ENCODE results near the gene ARFGEF3. TPM values are rescaled to one million over a fixed set of nuclear protein-coding genes. Genes with fewer than 3 reads are reported as not detected.

The ARFGEF3 gene
- total RNA-seq, 1 donor from 2014 or later: 9.5 TPM

DNA sequence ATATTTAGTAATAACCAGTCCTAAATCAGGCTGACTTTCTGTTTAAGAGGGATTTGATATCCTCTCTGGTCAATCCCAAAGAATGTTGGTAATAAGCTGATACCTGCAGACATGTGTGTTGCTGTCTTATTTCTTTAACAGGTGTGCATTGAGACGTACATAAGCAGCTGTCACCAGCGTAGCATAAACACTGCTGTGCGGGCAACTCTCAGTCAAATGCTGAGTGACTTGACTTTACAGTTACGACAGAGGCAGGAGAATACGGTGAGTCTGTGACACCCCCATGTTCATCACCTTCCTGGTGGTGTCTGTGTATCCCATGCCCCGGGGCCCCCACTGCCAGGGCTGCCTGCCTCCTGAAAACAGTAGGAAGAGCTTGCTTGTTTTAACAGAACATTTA, 76.6 kb downstream of the ARFGEF3 start:
- DNase-seq (ENCODE audit: low read depth): no peak
- H3K4me3 ChIP-seq (ENCODE audit: low read depth, low read length): no peak overlapping the region
- TF ChIP-seq, protein P1, sequence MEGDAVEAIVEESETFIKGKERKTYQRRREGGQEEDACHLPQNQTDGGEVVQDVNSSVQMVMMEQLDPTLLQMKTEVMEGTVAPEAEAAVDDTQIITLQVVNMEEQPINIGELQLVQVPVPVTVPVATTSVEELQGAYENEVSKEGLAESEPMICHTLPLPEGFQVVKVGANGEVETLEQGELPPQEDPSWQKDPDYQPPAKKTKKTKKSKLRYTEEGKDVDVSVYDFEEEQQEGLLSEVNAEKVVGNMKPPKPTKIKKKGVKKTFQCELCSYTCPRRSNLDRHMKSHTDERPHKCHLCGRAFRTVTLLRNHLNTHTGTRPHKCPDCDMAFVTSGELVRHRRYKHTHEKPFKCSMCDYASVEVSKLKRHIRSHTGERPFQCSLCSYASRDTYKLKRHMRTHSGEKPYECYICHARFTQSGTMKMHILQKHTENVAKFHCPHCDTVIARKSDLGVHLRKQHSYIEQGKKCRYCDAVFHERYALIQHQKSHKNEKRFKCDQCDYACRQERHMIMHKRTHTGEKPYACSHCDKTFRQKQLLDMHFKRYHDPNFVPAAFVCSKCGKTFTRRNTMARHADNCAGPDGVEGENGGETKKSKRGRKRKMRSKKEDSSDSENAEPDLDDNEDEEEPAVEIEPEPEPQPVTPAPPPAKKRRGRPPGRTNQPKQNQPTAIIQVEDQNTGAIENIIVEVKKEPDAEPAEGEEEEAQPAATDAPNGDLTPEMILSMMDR (conservative IDR thresholded peaks at IDR 0.05; ENCODE audit: low read depth, low read length): no peak

DNA sequence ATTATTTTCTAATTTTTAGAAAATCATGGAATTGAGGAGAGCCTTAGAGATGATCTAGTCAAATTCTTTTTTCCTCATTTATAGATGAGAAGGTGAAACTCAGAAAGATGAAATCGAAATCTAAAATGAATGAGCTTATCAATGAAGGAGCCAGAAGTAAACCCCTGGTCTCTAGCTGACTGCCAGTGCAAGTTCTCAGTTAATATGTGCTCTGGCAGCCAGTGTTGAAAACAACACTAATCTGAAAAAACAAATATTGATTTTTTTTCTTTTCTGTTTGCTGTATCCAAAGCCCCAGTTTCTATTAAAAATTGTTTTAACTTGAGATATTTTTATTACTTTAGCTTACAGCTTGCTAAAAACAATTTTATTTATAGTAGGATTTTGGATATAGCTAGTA, 78.0 kb downstream of the ARFGEF3 start:
- no peak overlapping the region for H3K4me3 ChIP-seq (ENCODE audit: low read depth, low read length)
- TF ChIP-seq, protein P1 (conservative IDR thresholded peaks at IDR 0.05; ENCODE audit: low read depth, low read length): no peak
- no peak for DNase-seq (ENCODE audit: low read depth)

DNA sequence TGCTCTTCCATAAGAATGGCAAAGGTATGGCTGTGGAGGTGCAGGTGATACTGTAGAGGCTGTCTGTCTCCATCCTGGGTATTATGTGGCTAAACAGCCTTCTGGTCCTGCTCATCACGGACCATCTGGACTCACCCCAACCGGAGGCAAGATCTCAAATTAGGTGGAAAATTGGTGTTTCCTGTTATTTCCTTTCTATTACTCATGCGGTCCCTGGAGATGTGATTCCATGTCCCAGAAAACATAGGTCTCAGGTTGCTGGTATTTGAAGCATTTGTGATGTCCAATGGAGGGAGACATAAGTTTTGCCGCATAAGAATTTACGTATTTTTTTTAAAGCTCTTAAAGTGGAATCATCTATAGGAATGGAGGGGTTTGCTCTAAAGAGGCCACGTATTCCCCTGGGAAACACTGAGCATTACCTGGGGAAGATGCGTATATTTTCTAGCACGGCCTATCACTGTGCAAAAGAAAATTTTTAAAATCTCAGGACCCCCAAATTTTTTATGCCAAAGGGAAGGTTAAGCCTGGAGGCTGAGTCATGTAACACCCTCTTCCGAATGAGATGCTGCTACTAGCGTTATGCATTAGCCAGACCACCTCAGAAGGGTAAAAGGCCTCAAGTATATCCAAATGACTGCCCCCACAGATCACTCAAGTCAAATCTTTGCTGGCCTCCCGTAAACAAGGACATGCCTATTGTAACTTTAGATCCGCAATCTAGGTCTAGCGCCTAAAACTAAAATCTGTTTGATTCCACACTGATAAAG, 78.9 kb downstream of the ARFGEF3 start:
- H3K4me3 ChIP-seq (ENCODE audit: low read depth, low read length): no peak overlapping the region
- no peak for DNase-seq (ENCODE audit: low read depth)
- TF ChIP-seq, protein P1 (conservative IDR thresholded peaks at IDR 0.05; ENCODE audit: low read depth, low read length): no peak

DNA sequence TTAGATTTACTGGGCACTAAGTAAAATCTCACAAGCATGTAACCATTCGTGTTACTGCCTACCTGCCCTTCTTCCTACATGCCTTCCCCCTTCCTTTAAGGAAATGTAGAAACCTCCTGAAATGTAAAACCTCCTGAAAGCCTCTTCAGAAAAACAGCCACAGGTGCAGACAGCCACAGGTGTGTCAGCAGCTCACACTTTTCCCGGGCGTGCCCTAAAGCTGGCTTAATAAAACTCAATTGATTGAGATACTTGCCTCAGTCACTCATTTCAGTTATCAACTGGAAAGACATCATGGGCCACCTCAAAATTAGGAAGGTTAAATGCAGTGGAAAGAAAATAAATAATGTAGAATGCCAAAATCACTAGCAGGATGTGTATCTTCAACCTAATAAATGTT, 79.6 kb downstream of the ARFGEF3 start:
- no peak overlapping the region for H3K4me3 ChIP-seq (ENCODE audit: low read depth, low read length)
- TF ChIP-seq, protein P1 (conservative IDR thresholded peaks at IDR 0.05; ENCODE audit: low read depth, low read length): no peak
- no peak for DNase-seq (ENCODE audit: low read depth)

DNA sequence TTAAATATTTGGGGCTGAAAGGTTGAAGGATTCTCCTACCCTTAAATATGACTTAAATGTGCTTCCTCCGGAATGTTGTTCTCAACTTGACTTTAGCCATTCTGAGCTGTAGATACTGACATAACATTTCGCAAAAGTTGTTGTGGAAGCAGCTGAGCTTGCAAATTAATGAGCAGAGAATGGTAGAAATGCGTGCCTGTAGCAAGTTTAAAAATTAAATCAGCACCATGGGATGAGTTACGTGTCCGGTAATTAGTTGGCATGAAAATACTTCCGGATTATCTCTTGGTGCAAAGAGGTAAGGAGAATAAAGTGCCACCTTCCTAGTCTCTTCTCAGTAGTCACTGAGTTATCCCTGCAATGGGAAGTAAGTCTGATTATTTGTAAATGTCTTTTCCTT, 80.2 kb downstream of the ARFGEF3 start:
- DNase-seq (ENCODE audit: low read depth): no peak
- no peak overlapping the region for H3K4me3 ChIP-seq (ENCODE audit: low read depth, low read length)
- TF ChIP-seq, protein P1 (conservative IDR thresholded peaks at IDR 0.05; ENCODE audit: low read depth, low read length): no peak

DNA sequence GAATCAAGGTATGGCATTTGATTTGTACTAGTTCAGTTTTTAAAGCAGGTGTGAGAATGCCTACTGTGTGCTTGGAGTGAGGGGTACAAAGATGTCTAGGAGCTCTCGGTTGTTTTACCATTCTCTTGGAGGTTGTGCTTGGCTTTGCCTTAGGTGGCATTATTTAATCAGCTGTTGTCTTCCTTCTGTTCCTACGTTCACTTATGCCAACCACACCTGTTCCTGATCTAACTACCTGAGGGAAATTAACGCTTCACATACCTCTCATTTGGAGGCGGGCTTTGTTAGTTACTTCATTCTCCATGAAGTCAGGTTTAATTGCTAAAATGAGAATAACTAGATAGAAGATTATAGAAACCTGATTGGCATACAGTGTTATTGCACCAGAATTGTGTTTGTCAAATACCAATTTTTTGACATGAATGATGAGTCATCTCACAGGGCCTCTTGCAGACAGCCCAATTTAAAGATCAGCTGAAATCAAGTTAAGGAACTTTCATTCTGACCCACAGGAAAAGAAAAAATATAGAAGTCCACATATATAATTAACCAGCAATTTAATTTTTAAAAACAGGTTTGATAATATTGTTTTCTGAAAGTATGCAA, 81.4 kb downstream of the ARFGEF3 start:
- no peak overlapping the region for H3K4me3 ChIP-seq (ENCODE audit: low read depth, low read length)
- TF ChIP-seq, protein P1 (conservative IDR thresholded peaks at IDR 0.05; ENCODE audit: low read depth, low read length): no peak
- no peak for DNase-seq (ENCODE audit: low read depth)

DNA sequence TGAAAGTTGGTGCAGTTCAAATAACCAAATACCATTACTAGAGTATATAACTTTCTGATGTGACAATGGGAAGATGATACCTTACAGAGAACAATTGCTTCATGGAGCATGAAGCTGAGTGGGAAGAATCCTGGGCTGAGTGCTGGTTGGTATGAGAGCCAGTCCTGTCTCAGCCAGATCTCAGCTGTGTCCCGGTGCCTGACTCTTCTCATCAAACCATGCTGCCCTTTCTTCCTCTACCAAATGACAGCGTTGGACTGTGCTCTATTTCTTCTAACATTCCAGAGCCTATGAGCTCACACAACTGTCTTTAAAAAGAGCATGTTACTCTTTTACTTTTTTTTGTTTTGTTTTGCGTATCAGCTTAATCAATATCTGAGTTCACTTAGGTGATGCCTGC, 84.0 kb downstream of the ARFGEF3 start:
- TF ChIP-seq, protein P1 (conservative IDR thresholded peaks at IDR 0.05; ENCODE audit: low read depth, low read length): no peak
- DNase-seq (ENCODE audit: low read depth): no peak
- H3K4me3 ChIP-seq (ENCODE audit: low read depth, low read length): no peak overlapping the region
